ENCODE data around the gene NOTCH1.

Gene NOTCH1

GRCh38 chr9:136512651-136513071, 33.2 kb downstream of the NOTCH1 start:
- no peak for DNase-seq
- peak; percentile 39 for ATAC-seq
- Mint-ChIP-seq H3K27ac (no peak overlapping the region), H3K4me3 (no peak overlapping the region), H3K27me3 (no peaks in the 10 kb centered on the region), H3K4me1 (no peaks in the 10 kb centered on the region), H3K9me3 (no peaks in the 10 kb centered on the region)

- DNase-seq = no peak
- H3K4me3 Mint-ChIP-seq = no peak overlapping the region
- H3K27me3 Mint-ChIP-seq = no peaks in the 10 kb centered on the region
Observed at GRCh38 chr9:136511670-136512592, 33.9 kb downstream of the NOTCH1 start.

GRCh38 chr9:136511144-136511669, 34.6 kb downstream of the NOTCH1 start:
- Mint-ChIP-seq H3K4me1 (no peaks in the 10 kb centered on the region), H3K27me3 (no peaks in the 10 kb centered on the region), H3K9me3 (no peaks in the 10 kb centered on the region), H3K4me3 (no peak overlapping the region), H3K27ac (peak overlapping the region; percentile 33 to 67)
- DNase-seq (no peak), ATAC-seq (no peak)

More at GRCh38 chr9:136511670-136512592, 33.9 kb downstream of the NOTCH1 start:
- Mint-ChIP-seq H3K27ac (peak overlapping the region in 1 of 2 donors; percentile 38), H3K4me1 (no peaks in the 10 kb centered on the region), H3K9me3 (no peaks in the 10 kb centered on the region)
- no peak for ATAC-seq

- ATAC-seq = no peak
- Mint-ChIP-seq H3K4me1 (no peaks in the 10 kb centered on the region), H3K27me3 (no peaks in the 10 kb centered on the region), H3K4me3 (no peak overlapping the region), H3K27ac (peak overlapping the region; percentile 33 to 67), H3K9me3 (no peaks in the 10 kb centered on the region)
- no peak for DNase-seq
Observed at GRCh38 chr9:136510561-136510960, 35.3 kb downstream of the NOTCH1 start.

- no peak for DNase-seq
- Mint-ChIP-seq H3K4me3 (no peak overlapping the region), H3K27ac (no peak overlapping the region), H3K9me3 (no peaks in the 10 kb centered on the region), H3K27me3 (no peaks in the 10 kb centered on the region), H3K4me1 (no peaks in the 10 kb centered on the region)
- ATAC-seq = no peak
Observed at GRCh38 chr9:136509549-136509948, 36.3 kb downstream of the NOTCH1 start.

GRCh38 chr9:136508729-136509500, 36.9 kb downstream of the NOTCH1 start:
- no peak for ATAC-seq
- Mint-ChIP-seq H3K9me3 (no peaks in the 10 kb centered on the region), H3K27ac (peak overlapping the region; percentile 19 to 63), H3K27me3 (no peaks in the 10 kb centered on the region), H3K4me3 (no peak overlapping the region), H3K4me1 (no peaks in the 10 kb centered on the region)
- no peak for DNase-seq

- H3K27me3 Mint-ChIP-seq = no peaks in the 10 kb centered on the region
- no peak overlapping the region for H3K4me3 Mint-ChIP-seq
- H3K27ac Mint-ChIP-seq = peak overlapping the region in 1 of 2 donors; percentile 59
- no peaks in the 10 kb centered on the region for H3K9me3 Mint-ChIP-seq
- ATAC-seq (no peak), DNase-seq (no peak)
- H3K4me1 Mint-ChIP-seq = no peaks in the 10 kb centered on the region
Observed at GRCh38 chr9:136507992-136508375, 37.9 kb downstream of the NOTCH1 start.

- no peak for ATAC-seq
- Mint-ChIP-seq H3K9me3 (no peaks in the 10 kb centered on the region), H3K27ac (peak overlapping the region in 1 of 2 donors; percentile 59), H3K4me1 (no peaks in the 10 kb centered on the region), H3K27me3 (no peaks in the 10 kb centered on the region), H3K4me3 (no peak overlapping the region)
- no peak for DNase-seq
Observed at GRCh38 chr9:136507221-136507991, 38.4 kb downstream of the NOTCH1 start.

GRCh38 chr9:136506425-136506824, 39.4 kb downstream of the NOTCH1 start:
- no peak overlapping the region for H3K27ac Mint-ChIP-seq
- no peaks in the 10 kb centered on the region for H3K9me3 Mint-ChIP-seq
- DNase-seq (no peak), ATAC-seq (peak; percentile 10)
- no peak overlapping the region for H3K4me3 Mint-ChIP-seq
- H3K27me3 Mint-ChIP-seq = no peaks in the 10 kb centered on the region
- no peaks in the 10 kb centered on the region for H3K4me1 Mint-ChIP-seq

- no peak overlapping the region for H3K4me3 Mint-ChIP-seq
- H3K27ac Mint-ChIP-seq = no peak overlapping the region
- peak; percentile 64 for ATAC-seq
- H3K27me3 Mint-ChIP-seq = no peaks in the 10 kb centered on the region
- no peaks in the 10 kb centered on the region for H3K9me3 Mint-ChIP-seq
- DNase-seq = no peak
- no peaks in the 10 kb centered on the region for H3K4me1 Mint-ChIP-seq
Observed at GRCh38 chr9:136505406-136506403, 40.1 kb downstream of the NOTCH1 start.

GRCh38 chr9:136504512-136505348, 41.1 kb downstream of the NOTCH1 start:
- no peak overlapping the region for H3K4me3 Mint-ChIP-seq
- DNase-seq (no peak), ATAC-seq (no peak)
- H3K27me3 Mint-ChIP-seq = no peaks in the 10 kb centered on the region
- no peaks in the 10 kb centered on the region for H3K4me1 Mint-ChIP-seq
- H3K9me3 Mint-ChIP-seq = no peaks in the 10 kb centered on the region
- H3K27ac Mint-ChIP-seq = no peak overlapping the region

GRCh38 chr9:136502940-136503550, 42.8 kb downstream of the NOTCH1 start:
- no peaks in the 10 kb centered on the region for H3K27me3 Mint-ChIP-seq
- H3K9me3 Mint-ChIP-seq = no peaks in the 10 kb centered on the region
- H3K4me1 Mint-ChIP-seq = no peaks in the 10 kb centered on the region

GRCh38 chr9:136502196-136502595, 43.7 kb downstream of the NOTCH1 start:
- no peak for ATAC-seq
- Mint-ChIP-seq H3K4me1 (no peaks in the 10 kb centered on the region), H3K27me3 (no peaks in the 10 kb centered on the region), H3K27ac (no peak overlapping the region), H3K4me3 (no peak overlapping the region), H3K9me3 (no peaks in the 10 kb centered on the region)
- DNase-seq = no peak

More at GRCh38 chr9:136502940-136503550, 42.8 kb downstream of the NOTCH1 start:
- Mint-ChIP-seq H3K4me3 (no peak overlapping the region), H3K27ac (no peak overlapping the region)
- ATAC-seq (no peak), DNase-seq (no peak)

Data from stimulated activated naive CD8-positive, alpha-beta T cell treated with anti-CD3 and anti-CD28 coated beads, Interleukin-15, amount 100 ng/mL, for 72 hours (primary cell).